ENCODE data around the gene EZR.

Gene EZR

DNA sequence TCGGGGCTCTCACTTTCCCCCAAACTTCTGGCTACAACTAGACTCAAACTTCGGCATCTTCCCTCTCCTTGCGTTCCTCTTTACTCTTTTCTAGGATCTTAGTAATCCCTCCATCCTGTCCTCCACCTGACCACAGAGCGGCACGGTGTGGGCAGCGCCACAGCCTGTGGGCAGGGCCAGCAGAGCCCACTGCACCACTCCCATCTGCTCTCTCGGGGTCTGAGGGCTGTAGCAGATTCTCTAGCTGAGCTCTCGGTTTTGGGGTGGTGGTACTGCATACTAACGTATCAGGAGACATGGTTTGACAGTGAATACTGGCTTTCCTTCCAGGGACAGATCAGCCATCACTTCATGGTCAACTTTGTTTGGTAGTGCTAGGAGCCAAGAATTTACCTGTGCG is 57.4 kb downstream of the EZR start:
- H3K36me3 ChIP-seq (ENCODE audit: control insufficient read depth in 1 of 2, insufficient read depth in 2 of 2, low read length in 2 of 2) = peaks cover 12 to 27% of the 10 kb centered on the region in 2 donors
- H3K27me3 ChIP-seq (ENCODE audit: low read depth, low read length) = no peaks in the 10 kb centered on the region
- H3K4me3 ChIP-seq (ENCODE audit: low read depth in 1 of 2, low read length in 2 of 2) = no peak overlapping the region
- no peaks in the 10 kb centered on the region for H3K4me1 ChIP-seq (ENCODE audit: control insufficient read depth in 1 of 2, insufficient read depth in 2 of 2, low read length in 2 of 2)
- no peak overlapping the region for H3K27ac ChIP-seq (ENCODE audit: low read length)
- no peaks in the 10 kb centered on the region for H3K9me3 ChIP-seq (ENCODE audit: control insufficient read depth in 1 of 2, low read length in 2 of 2)

DNA sequence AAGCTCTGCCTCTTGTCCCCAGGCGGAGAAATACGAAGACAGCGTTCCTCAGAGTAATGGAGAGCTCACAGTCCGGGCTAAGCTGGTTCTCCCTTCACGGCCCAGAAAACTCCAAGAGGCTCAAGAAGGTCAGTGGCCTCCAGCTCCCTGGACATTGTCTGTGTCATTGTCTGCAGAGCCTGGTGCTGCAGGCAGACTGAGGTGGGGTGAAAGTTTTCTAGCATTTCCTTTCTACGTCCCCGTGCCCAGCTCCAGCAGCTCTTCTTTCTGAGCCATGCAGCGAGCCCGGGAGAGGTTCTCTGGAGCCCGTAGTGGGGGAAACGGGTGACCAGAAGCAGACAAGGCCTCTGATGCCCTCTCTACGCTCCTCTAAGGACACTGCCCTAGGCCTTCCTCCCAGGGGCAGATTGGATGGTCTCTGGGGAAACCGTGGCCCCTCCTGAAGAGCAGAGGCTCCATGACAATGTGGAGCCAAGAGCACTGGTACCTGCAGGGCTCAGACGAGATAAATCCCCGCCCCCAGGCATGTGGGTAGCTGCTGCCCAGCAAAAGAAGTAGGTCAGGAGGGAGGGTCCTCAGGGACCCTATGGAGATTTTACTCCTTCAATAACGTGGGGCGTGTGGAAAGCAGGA is 58.4 kb downstream of the EZR start:
- Histone ChIP-seq H3K9me3 (ENCODE audit: control insufficient read depth in 1 of 2, low read length in 2 of 2) (no peaks in the 10 kb centered on the region), H3K4me1 (ENCODE audit: control insufficient read depth in 1 of 2, insufficient read depth in 2 of 2, low read length in 2 of 2) (no peaks in the 10 kb centered on the region), H3K27ac (ENCODE audit: low read length) (no peak overlapping the region), H3K36me3 (ENCODE audit: control insufficient read depth in 1 of 2, insufficient read depth in 2 of 2, low read length in 2 of 2) (peaks cover 9 to 19% of the 10 kb centered on the region in 2 donors), H3K4me3 (ENCODE audit: low read depth in 1 of 2, low read length in 2 of 2) (no peak overlapping the region), H3K27me3 (ENCODE audit: low read depth, low read length) (no peaks in the 10 kb centered on the region)

DNA sequence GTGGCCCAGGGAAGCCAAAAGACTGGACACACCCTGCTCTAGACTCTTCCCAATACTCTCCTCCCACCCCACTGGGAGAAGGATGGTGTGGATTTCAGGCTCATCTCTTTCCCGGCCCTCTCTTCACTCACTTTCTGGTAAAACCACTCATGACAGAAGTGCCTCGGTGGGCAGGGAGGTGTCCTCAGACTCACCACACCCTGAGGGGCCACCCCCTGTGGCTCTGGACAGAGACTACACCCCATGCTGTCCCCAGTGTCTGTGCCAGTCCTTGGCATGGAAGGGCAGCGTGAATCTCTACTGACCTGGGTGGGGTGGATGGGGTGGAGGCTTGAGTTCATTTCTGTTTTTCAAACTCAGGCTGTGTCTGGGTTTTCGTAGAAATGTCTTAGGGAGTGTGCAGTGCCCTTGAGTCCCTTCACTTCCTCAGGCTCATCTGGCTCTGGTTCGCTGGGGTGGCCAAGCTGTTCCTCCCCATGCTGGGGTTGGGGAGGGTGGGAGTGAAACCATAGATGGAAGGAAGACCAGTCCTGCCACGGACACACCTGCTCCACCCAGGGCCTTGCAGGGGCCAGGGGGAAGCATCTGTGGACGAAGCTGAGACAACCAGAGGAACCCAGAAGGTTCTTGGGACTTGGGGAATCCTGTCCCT is 59.1 kb downstream of the EZR start:
- Histone ChIP-seq H3K27me3 (ENCODE audit: low read depth, low read length) (no peaks in the 10 kb centered on the region), H3K27ac (ENCODE audit: low read length) (no peak overlapping the region), H3K4me3 (ENCODE audit: low read depth in 1 of 2, low read length in 2 of 2) (no peak overlapping the region), H3K9me3 (ENCODE audit: control insufficient read depth in 1 of 2, low read length in 2 of 2) (no peaks in the 10 kb centered on the region), H3K36me3 (ENCODE audit: control insufficient read depth in 1 of 2, insufficient read depth in 2 of 2, low read length in 2 of 2) (peaks cover 7 to 13% of the 10 kb centered on the region in 2 donors), H3K4me1 (ENCODE audit: control insufficient read depth in 1 of 2, insufficient read depth in 2 of 2, low read length in 2 of 2) (no peaks in the 10 kb centered on the region)

DNA sequence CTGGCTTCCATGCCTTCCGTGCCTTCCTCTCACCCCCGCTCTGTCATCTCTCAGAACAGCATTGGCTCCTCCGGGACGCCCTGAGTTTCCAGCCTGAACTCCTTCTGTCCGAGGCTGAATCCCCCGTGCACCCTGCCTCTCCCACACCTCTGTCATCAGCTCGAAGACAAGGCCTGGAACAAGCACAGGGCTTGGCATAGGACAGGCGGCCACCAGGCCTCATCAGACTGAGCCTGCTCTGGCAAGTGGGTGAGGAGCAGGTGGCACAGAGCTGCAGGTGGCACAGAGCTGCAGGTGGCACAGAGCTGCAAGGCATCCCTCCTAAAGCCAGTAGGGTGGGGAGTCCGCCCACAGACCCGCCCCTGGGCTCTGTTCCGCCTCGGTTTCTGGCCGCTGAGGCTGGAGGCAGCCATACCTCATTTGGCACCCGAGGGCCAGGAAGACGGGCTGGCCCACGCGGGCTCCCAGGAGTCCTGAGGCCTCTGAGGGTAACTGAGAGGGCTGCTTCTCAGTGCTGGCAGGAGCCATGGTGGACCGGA is 60.2 kb downstream of the EZR start:
- H3K4me1 ChIP-seq (ENCODE audit: control insufficient read depth in 1 of 2, insufficient read depth in 2 of 2, low read length in 2 of 2) = no peaks in the 10 kb centered on the region
- H3K36me3 ChIP-seq (ENCODE audit: control insufficient read depth in 1 of 2, insufficient read depth in 2 of 2, low read length in 2 of 2) = peaks cover 0 to 2% of the 10 kb centered on the region in 2 donors
- H3K9me3 ChIP-seq (ENCODE audit: control insufficient read depth in 1 of 2, low read length in 2 of 2) = no peaks in the 10 kb centered on the region
- H3K27ac ChIP-seq (ENCODE audit: low read length) = no peak overlapping the region
- H3K4me3 ChIP-seq (ENCODE audit: low read depth in 1 of 2, low read length in 2 of 2) = no peak overlapping the region
- no peaks in the 10 kb centered on the region for H3K27me3 ChIP-seq (ENCODE audit: low read depth, low read length)

DNA sequence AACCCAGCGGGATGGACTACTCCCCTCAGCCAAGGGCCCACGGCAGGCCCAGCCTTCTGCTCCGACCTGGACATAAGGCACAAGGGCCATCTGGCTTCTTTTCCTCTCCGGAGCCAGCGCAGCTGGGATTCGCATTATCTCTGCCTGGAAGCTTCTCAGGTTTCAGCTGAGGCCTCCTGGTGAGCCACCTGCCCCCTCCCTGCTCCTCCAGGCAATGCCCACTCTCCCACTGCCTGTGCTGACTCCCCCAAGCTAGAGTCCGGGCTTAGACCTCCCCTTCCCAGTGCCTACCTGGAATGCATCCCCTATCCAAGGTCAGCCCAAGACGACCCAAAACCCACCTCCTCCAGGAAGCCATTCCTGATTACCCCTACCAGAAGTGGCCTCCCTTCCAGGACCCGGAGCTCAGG is 60.7 kb downstream of the EZR start:
- H3K36me3 ChIP-seq (ENCODE audit: control insufficient read depth in 1 of 2, insufficient read depth in 2 of 2, low read length in 2 of 2) = no peaks in the 10 kb centered on the region
- no peaks in the 10 kb centered on the region for H3K4me1 ChIP-seq (ENCODE audit: control insufficient read depth in 1 of 2, insufficient read depth in 2 of 2, low read length in 2 of 2)
- no peaks in the 10 kb centered on the region for H3K9me3 ChIP-seq (ENCODE audit: control insufficient read depth in 1 of 2, low read length in 2 of 2)
- no peak overlapping the region for H3K4me3 ChIP-seq (ENCODE audit: low read depth in 1 of 2, low read length in 2 of 2)
- no peak overlapping the region for H3K27ac ChIP-seq (ENCODE audit: low read length)
- no peaks in the 10 kb centered on the region for H3K27me3 ChIP-seq (ENCODE audit: low read depth, low read length)

DNA sequence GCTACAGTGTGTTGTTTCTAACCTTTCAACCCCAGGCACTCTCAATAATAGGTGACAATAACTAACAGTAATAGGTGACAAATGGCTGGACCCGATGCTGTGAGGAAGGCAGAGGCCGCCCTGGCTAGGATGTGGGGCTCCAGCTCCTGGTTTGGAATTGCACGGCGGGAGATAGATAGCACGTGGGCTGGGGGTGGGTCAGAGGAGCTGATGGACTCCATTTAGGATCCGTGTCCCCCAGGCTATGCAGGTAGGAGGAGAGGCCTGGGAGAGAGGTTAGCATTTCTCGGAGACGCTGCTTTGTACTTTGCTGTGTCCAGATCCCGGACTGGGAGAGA is 61.4 kb downstream of the EZR start:
- Histone ChIP-seq H3K9me3 (ENCODE audit: control insufficient read depth in 1 of 2, low read length in 2 of 2) (no peaks in the 10 kb centered on the region), H3K27ac (ENCODE audit: low read length) (no peak overlapping the region), H3K36me3 (ENCODE audit: control insufficient read depth in 1 of 2, insufficient read depth in 2 of 2, low read length in 2 of 2) (no peaks in the 10 kb centered on the region), H3K4me3 (ENCODE audit: low read depth in 1 of 2, low read length in 2 of 2) (no peak overlapping the region), H3K4me1 (ENCODE audit: control insufficient read depth in 1 of 2, insufficient read depth in 2 of 2, low read length in 2 of 2) (peaks cover 0 to under 1% of the 10 kb centered on the region in 2 donors), H3K27me3 (ENCODE audit: low read depth, low read length) (no peaks in the 10 kb centered on the region)

DNA sequence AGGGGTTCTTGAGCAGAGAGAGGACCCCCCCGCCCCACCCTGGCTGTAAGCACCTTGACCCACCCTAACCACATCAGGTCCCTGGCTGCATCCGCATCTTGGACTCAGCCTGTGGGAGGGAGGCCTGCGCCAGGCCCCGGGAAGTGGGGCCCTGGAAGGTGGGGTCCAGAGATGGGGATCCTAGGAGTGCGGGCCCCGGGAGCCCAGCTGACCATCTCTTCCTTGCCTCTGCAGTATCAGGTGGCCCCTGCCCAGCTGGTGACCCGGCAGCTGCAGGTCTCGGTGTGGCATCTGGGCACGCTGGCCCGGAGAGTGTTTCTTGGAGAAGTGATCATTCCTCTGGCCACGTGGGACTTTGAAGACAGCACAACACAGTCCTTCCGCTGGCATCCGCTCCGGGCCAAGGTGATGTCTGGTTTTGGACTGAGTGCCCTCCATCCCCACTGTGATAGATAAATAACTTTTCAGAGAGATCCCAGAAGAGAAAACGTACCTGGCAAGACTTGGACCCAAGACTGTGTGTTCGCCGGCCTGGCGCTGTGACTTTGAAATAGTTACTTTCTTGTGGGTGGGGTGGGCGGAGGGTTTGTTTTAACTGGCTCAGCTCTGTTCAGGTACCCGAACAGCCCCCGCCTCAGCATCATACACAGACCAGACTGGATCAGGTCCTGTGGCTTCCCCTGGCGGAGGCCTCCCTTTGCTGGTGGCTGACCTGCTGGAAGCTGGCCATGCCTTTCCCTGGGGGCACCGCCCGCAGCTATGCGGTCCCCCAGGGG is 62.0 kb downstream of the EZR start:
- Histone ChIP-seq H3K27me3 (ENCODE audit: low read depth, low read length) (no peaks in the 10 kb centered on the region), H3K27ac (ENCODE audit: low read length) (no peak overlapping the region), H3K4me1 (ENCODE audit: control insufficient read depth in 1 of 2, insufficient read depth in 2 of 2, low read length in 2 of 2) (peaks cover 0 to 6% of the 10 kb centered on the region in 2 donors), H3K4me3 (ENCODE audit: low read depth in 1 of 2, low read length in 2 of 2) (no peak overlapping the region), H3K36me3 (ENCODE audit: control insufficient read depth in 1 of 2, insufficient read depth in 2 of 2, low read length in 2 of 2) (peaks cover 0 to under 1% of the 10 kb centered on the region in 2 donors), H3K9me3 (ENCODE audit: control insufficient read depth in 1 of 2, low read length in 2 of 2) (no peaks in the 10 kb centered on the region)

DNA sequence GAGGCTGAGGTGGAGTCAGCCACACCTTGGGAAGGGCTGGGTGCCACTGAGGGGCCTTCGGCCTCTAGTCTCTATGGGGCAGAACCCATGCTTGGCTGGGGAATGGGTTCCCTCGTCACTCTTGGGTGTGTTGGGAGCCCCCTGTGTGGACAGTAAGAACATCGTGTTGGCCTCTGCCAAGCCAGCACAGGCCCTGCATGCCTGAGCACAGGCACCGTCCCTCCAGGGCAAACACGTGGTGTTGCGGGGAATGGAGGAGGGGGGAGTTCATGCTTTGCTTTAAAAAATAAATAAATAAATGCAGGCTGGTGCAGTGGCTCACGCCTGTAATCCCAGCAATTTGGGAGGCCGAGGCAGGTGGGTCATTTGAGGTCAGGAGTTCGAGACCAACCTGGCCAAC is 63.0 kb downstream of the EZR start:
- Histone ChIP-seq H3K4me1 (ENCODE audit: control insufficient read depth in 1 of 2, insufficient read depth in 2 of 2, low read length in 2 of 2) (peaks cover 0 to 8% of the 10 kb centered on the region in 2 donors), H3K27ac (ENCODE audit: low read length) (no peak overlapping the region), H3K27me3 (ENCODE audit: low read depth, low read length) (no peaks in the 10 kb centered on the region), H3K4me3 (ENCODE audit: low read depth in 1 of 2, low read length in 2 of 2) (no peak overlapping the region), H3K36me3 (ENCODE audit: control insufficient read depth in 1 of 2, insufficient read depth in 2 of 2, low read length in 2 of 2) (peaks cover 0 to 6% of the 10 kb centered on the region in 2 donors), H3K9me3 (ENCODE audit: control insufficient read depth in 1 of 2, low read length in 2 of 2) (no peaks in the 10 kb centered on the region)

DNA sequence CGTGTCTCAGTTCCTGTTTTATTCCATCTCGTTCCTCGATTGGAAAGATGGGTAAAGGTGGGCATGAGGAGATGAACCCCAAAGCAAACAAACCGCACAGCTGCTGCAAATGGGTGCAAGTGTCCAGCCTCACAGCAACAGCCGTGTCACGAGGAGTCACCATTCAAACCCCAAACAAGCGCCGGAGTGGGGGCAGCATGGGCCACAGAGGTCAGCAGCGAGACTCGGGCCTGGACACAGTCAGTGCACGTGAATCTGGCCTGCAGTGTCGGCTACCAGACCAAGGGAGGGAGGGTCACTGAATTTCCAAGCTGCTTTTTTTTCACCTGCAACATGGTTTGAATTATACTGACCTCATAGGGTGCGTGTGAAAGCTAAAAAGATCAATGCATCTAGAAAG is 63.5 kb downstream of the EZR start:
- H3K27me3 ChIP-seq (ENCODE audit: low read depth, low read length) = no peaks in the 10 kb centered on the region
- no peak overlapping the region for H3K27ac ChIP-seq (ENCODE audit: low read length)
- peaks cover 0 to 8% of the 10 kb centered on the region in 2 donors for H3K4me1 ChIP-seq (ENCODE audit: control insufficient read depth in 1 of 2, insufficient read depth in 2 of 2, low read length in 2 of 2)
- H3K9me3 ChIP-seq (ENCODE audit: control insufficient read depth in 1 of 2, low read length in 2 of 2) = no peaks in the 10 kb centered on the region
- peaks cover 0 to 6% of the 10 kb centered on the region in 2 donors for H3K36me3 ChIP-seq (ENCODE audit: control insufficient read depth in 1 of 2, insufficient read depth in 2 of 2, low read length in 2 of 2)
- no peak overlapping the region for H3K4me3 ChIP-seq (ENCODE audit: low read depth in 1 of 2, low read length in 2 of 2)

DNA sequence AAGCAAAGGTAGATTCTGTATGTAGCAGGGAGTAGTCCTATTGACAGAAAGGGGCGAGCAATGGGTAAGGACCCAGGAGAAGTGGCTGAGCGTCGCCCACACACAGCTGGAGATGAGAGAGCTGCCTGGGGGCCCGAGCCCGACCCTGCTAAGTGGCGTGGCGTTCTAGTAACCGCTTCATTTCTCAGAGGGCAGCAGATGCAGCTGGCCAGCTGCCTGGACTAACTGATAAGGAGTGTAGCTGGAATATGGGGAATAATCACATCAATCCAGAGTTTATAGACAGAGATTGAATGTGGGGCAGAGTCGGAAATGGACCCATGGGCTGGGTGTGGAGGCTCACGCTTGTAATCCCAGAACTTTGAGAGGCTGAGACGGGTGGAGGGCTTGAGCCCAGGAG is 64.4 kb downstream of the EZR start:
- Histone ChIP-seq H3K4me1 (ENCODE audit: control insufficient read depth in 1 of 2, insufficient read depth in 2 of 2, low read length in 2 of 2) (peaks cover 0 to 8% of the 10 kb centered on the region in 2 donors), H3K27me3 (ENCODE audit: low read depth, low read length) (no peaks in the 10 kb centered on the region), H3K9me3 (ENCODE audit: control insufficient read depth in 1 of 2, low read length in 2 of 2) (no peaks in the 10 kb centered on the region), H3K27ac (ENCODE audit: low read length) (no peak overlapping the region), H3K36me3 (ENCODE audit: control insufficient read depth in 1 of 2, insufficient read depth in 2 of 2, low read length in 2 of 2) (peaks cover 0 to 6% of the 10 kb centered on the region in 2 donors), H3K4me3 (ENCODE audit: low read depth in 1 of 2, low read length in 2 of 2) (no peak overlapping the region)

DNA sequence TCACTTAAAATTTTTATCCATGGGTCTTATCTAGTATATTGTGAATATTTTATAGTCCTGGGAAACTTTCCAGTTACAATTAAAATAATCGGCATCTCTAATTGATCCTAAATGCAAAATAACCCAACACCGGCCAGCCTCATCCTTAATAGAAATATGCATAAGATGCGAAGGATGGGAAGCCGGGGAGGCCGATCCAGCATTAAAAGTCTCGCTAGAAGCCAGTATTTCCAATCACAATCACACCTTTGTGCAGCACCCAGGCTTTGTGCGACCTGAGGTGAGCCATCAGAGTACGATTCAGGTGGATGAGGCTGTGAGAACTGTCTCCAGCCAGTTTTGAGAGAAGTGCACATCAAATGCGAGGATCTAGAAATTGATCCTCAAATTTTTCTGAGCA is 65.4 kb downstream of the EZR start:
- peaks cover 0 to 6% of the 10 kb centered on the region in 2 donors for H3K36me3 ChIP-seq (ENCODE audit: control insufficient read depth in 1 of 2, insufficient read depth in 2 of 2, low read length in 2 of 2)
- no peaks in the 10 kb centered on the region for H3K9me3 ChIP-seq (ENCODE audit: control insufficient read depth in 1 of 2, low read length in 2 of 2)
- H3K4me3 ChIP-seq (ENCODE audit: low read depth in 1 of 2, low read length in 2 of 2) = no peak overlapping the region
- H3K27me3 ChIP-seq (ENCODE audit: low read depth, low read length) = no peaks in the 10 kb centered on the region
- H3K4me1 ChIP-seq (ENCODE audit: control insufficient read depth in 1 of 2, insufficient read depth in 2 of 2, low read length in 2 of 2) = peaks cover 0 to 8% of the 10 kb centered on the region in 2 donors
- H3K27ac ChIP-seq (ENCODE audit: low read length) = no peak overlapping the region

Measured in muscle layer of duodenum (tissue), 2 donors.